Right renal pelvis (tissue), 4 donors: ENCODE data around the gene MORF4L2. TPM values are rescaled to one million over a fixed set of nuclear protein-coding genes. Genes with fewer than 3 reads are reported as not detected.

Experiments used
- DNase-seq, 4 donors: peaks; one replicate each; pipeline ENCODE4 v3.0.0-alpha.2; 2013; ENCODE audit warnings: low read depth in 4 of 4, low spot score in 3 of 4, missing footprints in 1 of 4
- polyA plus RNA-seq, 4 donors: library from polyadenylated mRNA; unstranded; fragments of 120-200 nt; gene quantifications; one replicate each; pipeline ENCODE4 v1.2.1, GENCODE V29; 2013; ENCODE audit not compliant: insufficient read length in 4 of 4

The MORF4L2 gene, protein sequence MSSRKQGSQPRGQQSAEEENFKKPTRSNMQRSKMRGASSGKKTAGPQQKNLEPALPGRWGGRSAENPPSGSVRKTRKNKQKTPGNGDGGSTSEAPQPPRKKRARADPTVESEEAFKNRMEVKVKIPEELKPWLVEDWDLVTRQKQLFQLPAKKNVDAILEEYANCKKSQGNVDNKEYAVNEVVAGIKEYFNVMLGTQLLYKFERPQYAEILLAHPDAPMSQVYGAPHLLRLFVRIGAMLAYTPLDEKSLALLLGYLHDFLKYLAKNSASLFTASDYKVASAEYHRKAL
- polyA plus RNA-seq = 100 to 1,000 TPM; 307 to 342 (median 335) TPM

DNA sequence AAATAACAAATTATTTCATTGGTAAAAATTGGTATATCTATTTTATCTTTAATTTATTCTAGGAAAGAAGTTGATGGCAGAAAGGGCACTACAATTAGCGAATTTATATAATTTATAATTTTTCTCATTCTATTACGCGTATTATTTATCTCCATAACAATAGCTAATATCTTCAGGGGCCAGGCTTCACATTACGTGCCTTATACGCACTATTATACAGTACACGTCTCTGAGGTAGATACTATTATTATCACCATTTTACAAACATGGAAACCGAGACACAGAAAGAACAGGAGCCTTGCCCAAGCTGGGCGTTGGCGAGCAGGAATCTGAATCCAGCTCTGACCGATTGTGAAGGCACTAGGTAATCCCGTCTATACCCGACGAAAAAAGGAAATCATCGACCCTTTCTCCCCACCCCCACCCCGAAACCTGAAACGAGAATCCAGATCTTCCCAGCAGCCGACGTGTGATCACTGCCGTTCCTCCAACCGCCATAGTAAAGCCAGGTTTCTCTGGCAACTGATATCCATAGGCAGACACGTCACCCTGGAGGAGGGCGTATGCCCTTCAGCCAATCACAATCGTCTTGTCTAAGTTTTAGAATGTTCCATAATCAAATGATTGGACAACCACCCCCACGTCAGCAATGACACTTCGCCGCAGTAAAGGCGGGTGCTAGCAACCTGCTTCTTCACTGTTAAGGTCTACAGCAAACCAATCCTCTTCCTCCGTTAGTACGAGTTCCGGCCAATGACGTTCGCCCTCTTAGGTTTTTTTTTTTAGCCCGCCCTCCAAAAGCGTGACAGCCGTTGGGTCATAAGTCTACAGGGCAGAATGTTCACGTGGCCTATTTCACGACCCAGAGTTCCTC, at the start of gene MORF4L2:
TSS of gene MORF4L2 (minus strand) at position 501 of the 874 bp plus-strand sequence. CDS start 9,672 bp downstream, outside the sequence.
- peak; percentile 78 to 91 (median 87) for DNase-seq

DNA sequence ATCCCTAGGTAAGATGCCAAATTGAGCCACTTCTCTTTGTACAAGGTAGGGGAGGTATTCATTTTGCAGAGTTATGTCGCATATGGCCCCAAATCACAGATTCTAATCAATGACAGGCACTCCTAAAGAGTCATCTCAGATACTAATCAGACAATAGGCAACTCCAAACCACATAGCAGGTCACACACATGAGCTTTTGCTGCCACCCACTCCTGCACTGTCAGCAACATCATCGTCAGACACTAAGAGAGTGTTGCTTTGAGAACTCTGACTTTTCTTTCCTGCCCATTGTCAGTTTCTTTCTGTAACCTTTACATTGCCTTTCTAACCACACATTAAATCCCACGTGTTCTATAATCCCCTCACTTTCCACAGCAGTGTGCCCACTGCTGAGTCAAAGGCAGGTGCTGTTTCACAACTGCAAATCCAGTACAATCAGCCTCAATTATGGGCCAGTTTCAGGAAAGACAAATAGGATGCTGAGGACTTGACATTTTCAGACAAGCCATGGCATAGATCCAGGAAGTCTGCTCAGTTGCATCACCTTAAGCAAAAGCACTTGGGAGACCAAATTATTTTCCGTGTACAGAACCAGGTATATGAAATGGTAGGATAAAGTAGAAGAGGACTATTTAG, 47.7 kb upstream of the MORF4L2 start:
- DNase-seq = no peak

DNA sequence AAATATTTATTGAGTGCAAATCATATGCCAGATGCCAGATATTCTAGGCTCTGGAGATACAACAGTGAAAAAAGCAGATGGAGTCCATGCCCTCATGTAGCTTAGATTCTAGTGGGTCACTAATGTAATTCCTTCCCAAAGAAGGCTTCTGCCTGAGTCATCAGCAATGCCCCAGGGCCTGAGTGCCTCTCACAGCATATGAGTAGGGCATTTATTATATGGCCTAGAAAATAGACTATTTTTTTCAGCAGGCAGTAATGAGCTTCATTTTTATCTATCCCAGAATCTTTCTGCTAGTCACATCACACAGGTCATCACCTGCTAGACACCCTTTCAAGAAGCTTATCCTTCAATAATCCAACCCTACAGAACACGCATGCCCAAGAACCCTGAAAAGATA, 46.5 kb upstream of the MORF4L2 start:
- no peak for DNase-seq

DNA sequence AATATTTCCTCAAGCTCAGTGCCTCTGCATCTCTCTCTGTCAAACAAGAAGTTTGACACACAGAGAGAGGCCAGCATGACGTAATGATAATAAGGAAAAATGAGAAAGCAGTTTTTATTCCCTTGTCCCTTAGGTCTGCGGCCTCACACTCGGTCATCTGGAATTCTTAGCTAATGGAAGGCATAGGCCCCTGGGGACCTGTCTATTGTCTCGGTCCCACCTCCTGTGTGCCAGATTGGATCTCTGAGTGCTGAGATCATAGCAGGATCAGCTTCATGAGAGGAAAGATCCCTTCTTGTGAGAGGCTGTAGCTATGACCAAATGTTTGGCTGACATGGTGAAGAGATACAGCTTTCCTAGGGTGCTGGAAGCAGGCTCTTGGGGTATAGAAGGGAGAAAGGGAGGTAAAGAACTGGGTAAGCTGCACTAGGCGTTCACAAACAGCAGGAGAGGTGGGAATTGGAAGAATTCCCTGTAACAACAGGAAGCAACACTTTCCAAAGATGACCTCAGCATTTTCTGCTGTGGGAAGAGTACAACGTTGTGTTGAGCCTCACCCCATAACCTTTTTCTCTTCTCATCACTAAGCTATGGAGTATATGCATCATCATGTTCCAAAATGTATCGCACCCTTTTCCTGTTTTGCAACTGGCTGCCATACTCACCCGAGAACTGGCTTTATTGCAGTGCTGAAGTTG, 44.4 kb upstream of the MORF4L2 start:
- no peak for DNase-seq

DNA sequence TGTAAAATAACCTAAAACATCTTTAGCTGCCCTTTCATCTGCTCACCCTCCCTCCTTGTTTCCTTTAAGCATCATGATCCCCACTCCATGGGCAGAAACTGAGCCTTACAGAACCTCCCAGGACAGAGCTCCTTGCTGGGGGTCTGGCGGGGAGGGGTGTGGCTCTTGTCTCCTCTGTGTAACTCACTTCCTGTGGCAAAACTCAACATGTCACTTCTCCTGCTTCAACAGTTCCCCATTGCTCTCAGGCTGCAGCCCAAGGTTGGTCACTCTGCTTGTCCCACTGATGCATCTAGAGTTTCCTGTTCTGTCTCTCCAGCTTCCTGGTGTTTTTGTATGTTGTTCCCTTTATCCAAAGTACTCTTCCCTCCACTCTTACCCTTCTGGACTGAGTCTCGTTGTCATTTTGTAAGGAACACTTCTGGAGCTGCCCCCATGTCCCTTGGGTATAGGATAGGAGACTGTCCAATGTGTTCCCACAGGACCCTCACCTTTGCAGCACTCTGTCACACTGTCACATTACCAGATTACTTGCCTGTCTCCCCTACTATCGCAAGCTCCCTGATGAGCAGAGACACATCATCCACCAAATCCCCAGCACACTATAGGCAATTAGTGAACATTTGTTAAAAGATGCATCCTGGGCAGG, 43.8 kb upstream of the MORF4L2 start:
- no peak for DNase-seq

DNA sequence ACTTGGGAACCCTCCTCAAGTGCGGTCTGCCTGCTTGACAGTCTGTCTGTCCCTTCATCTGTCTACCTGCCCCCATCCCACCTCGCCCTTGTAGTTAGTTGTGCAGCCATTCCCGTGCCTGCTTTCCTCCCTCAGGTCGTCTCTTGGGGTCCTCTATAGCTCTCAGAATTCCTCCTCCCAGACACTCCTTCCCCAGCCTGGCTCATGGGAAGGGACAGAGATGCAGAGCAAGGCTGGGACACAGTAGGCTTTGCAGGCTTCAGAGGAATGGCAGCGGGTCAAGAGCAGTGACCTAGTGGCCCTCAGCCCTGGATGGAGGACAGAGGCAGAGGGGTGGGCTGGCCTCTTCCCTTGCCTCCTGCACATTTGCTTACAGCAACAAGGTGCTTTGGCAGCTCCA, 42.5 kb upstream of the MORF4L2 start:
- no peak for DNase-seq

DNA sequence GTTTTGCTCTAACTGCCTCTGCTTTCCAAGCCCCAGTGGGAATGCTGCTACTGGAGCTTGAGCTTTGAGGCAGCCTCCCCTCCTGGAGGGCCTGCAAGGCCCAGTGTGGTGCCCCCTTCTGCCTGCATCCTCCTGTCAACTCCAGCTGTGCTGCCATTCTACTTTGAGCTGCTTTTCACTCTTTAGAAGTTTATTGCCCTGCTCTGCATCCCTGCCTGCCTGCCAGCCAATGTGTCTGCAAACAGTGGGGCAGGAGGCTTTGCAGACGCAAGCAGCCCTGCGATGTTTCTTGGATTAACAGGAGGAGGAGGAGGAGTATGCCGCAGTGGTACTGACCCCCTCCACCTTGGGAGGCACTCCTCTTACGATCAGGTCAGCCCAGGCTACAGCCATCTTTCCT, 40.6 kb upstream of the MORF4L2 start:
- no peak for DNase-seq

DNA sequence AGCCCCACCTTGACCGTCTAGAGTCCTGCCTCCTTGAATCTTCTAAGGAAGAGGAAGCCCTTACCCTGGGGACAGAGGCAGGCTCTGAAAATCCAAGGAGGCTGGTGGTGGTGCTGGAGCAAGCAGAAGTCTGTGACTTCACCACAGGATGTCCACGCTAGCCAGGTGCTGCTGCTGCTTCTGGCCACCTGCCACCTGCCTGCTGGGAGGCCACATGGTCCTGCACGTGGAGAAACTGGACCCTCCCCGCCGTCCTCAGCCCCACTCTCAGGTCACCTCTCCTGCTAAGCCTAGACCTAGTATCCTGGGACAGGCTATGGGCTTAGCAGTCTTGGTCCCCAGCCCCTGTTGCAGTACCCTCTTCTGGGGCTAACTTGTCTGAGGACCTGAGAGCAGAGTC, 40.0 kb upstream of the MORF4L2 start:
- DNase-seq = no peak

DNA sequence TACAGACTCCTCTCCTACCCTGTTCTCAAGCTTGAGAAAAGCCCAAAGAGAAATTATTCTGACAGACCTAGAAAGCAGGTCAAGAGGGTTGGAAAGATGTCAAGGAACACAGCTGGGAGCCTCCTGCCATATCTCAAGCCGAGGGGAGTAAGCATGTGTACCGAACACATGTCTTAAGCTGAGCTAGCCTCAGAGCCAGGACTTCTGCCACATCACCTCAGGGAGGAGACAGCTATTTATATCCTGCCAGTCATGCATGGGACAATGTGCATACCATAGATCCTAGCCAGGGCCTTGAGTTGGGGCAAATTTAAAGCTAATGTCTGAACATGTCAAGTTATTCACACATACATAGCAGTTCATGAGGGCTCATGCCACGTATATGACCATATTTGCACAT, 36.0 kb upstream of the MORF4L2 start:
- no peak for DNase-seq

DNA sequence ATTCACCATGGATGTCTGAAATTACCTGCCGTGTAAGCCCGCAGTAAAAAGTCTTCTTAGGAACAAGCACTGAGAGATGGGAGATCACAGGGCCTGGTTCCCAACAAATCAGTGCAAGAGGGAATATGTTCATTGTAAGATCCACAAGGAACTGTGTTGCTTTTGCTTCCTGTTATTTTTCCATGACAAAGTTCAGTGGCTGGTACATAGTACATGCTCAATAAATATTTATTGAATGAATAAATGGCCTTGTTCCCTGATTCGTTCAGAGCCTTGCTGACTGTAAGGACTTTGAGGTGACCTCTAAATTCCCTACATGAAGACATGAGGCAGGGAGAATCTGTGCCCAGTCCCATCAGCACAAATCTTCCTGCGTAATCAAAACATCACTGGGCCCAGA, 31.6 kb upstream of the MORF4L2 start:
- DNase-seq = no peak

DNA sequence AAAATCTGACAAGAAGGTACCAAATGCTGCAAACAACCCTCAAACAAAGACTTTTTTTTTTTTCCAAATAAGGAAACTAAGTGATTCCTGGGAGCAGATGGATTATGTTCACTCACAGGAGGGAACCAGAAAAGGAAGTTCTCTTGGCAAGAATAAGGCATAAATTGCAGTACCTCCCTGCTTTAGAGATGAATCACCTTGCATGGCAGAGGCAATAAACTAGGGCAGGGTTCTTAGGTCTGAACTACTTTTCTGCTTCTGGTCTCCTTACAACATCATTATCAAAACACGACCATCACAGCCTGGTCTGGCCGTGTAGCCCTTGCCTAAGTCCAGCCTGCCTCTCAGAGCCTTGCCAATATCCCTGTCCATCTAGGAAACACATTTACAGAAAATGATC, 30.5 kb upstream of the MORF4L2 start:
- DNase-seq = no peak

DNA sequence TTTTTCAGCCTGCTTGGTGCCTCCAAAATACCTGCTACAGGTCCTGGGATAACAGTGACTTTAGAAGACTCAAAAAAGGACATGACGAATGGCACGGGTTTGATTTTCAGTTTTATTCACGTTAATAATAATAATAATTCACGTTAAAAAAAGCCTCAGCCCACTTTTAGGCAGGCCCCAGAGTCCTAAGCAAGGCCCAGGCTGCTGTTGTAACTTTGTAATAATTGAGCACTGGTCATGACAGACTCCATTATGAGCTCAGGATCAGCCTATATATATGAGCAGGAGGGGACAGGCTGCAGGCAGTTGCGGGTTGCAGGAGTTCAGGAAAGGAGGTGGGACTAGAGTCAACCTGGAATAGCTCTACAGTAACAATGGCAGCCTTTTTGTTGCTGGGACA, 24.1 kb upstream of the MORF4L2 start, which contains the start of gene TMEM31:
TSS of gene TMEM31 (plus strand) at position 301 of the 400 bp plus-strand sequence. CDS start 1,350 bp downstream, outside the sequence.
- DNase-seq = no peak

DNA sequence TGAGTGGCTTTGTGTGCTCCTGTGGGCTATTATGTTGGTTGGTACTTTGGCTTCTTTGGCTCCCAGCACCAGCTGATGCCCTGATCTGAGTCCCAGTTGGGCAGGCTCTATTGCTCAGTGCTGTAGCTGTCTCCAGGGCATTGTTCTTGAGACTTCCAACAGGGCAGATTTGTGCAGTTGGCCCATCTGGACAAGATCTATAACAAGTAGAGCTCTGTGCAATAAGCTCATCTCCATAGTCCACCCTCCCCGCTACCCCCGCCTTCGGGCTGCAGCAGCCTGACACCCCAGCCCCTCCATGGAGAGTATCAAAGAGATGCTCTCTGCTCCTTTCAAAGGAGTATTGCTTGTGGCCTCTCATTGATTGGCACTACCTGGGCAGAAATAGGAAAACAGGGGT, 18.4 kb upstream of the MORF4L2 start:
- no peak for DNase-seq

DNA sequence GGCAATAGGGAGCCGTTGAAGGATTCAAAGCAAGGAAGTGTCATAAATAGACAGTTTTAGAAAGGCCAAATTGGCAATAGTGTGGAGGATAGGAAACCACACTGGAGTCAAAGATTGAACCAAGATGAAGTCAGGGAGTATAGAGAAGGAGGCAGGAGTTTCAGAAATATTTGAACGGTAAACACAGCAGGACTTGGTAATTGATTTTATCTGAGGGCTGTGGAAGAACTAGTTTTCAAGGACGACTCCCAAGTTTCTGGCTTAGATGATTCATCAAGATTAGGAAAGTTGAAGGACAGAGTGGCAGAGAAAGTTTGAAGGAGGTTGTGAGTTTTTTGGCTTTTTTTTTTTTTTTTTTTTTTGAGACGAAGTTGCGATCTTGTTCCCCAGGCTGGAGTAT, 12.7 kb upstream of the MORF4L2 start:
- DNase-seq = no peak

DNA sequence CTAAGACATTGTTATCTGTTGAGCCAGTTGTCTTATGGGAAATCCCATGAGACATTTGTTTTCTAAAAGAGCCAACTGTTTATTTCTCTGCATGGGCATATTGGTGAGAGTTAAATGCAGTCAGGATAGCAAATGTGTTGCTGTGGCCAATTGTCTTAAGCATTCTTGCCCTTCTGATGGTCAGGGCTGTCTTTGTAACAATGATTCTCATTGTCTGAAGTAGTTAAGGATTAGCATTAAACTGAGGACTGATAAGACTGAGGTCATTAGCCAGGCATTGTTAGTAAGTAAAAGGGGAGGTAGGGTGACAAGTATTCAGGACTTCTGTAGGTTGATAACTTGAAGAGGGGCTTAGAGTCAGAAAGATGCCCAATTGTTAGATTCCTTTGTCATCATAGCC, 11.2 kb upstream of the MORF4L2 start:
- DNase-seq = no peak

DNA sequence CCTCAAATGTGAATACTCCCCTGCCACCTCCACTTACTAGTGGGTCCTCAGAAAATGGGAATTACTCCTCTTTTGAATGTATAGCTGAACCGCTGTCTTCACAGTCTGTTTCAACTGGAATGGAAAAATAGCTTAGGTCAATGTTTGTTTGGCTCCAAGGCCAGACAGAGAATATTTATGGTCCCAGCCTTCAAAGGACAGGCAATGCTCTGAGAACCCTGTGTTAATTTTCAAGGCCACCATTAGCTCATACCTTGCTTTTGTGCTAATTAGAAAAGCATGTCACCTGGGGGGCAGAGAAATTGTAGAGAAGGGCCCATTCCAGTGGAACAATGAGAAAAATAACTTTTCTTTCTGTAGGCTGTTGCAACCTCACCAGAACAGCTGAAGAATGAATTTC, 4.6 kb upstream of the MORF4L2 start:
- DNase-seq = no peak

DNA sequence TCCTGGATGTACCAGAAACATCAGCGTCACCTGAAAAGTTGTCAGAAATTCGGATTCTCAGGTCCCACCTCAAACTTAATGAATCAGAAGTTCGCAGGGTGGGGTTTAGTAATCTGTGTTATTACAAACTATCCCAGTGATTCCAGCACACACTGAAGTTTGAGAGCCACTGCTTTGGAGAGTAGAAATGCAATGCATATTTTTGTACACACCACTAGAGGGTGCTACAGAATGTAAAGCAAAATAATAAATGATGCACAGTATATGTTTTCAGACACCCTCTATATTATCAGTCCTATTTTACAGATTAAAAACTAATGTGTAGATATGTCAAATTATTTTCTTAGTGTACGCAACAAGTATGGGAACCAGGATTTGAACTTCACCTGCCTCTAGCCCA, 2.4 kb upstream of the MORF4L2 start:
- DNase-seq = no peak

DNA sequence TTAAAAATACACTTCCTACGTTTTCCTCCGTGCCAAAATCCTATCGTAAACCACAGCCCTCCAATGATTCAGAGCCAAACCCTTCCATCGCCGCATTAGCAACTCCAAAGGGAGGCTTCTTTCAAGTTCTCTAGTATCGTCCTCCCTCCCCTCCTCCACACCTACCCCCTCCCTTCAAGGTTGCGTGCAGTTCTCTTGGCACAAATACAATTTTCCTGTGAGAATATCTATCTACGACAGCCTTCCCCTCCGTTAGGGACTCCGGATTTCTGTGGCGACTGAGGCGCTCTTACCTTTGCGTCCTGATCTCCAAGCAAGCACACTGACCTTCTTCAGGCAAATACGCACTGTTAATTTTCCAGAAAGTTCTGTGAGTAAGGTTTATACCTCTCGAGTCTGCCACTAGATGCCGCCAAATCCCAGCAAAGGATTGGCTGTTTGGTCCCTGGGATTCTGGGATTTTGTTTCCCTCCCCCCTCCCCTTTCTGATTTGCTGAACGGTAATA, 1.2 kb upstream of the MORF4L2 start:
- DNase-seq = peak in 3 of 4 donors; percentile 76 to 80 (median 76)

DNA sequence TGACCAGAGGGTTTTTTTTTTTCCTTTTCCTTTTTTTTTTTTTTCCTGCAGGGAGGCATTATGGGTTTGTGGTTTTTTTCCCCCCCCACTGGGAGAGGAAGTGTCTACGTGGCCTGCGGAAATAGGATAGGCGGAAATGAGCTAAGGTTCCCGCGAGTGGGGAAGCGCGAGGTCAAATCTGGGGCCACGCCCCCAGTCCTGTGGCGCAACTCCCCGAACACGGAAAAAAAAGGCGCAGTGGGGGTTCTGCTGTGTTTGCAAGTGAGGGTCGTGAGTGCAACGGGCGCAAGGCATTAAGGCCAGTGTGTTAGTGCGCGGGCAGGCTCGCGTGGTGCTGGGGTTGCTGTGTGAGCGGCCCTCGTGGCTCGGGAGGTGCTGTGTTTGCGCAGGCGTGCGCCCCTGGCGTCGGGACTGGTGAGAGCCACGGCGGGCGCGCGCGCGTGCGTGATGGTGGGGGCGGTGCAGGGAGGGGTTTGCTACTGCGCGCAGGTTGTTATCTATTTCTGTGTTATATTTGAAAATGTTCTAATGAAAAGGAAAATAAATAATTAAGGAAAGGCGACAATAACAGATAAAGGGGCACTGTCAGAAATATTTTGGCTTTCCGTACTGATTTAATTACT, 685 bp upstream of the MORF4L2 start:
- DNase-seq = peak in 3 of 4 donors; percentile 53 to 76 (median 60)
